ENCODE results near the gene SLC35B3. TPM values are rescaled to one million over a fixed set of nuclear protein-coding genes. Genes with fewer than 3 reads are reported as not detected.

Gene SLC35B3
- total RNA-seq, 4 donors from 2014 or later: 8.1 to 9.6 (median 8.8) TPM

GRCh38 chr6:8442150-8442549 is 6.8 kb upstream of the SLC35B3 start:
- no peaks in the 10 kb centered on the region for H3K9me3 ChIP-seq
- TF ChIP-seq CTCF (IDR thresholded peaks at IDR 0.05) (no peak), POLR2AphosphoS5 (IDR thresholded peaks at IDR 0.05) (no peak)
- no peak overlapping the region for H3K4me3 ChIP-seq
- no peaks in the 10 kb centered on the region for H3K4me1 ChIP-seq
- WGBS: 0% methylated on average over 1 of the region's 1 CpG
- no peaks in the 10 kb centered on the region for H3K36me3 ChIP-seq
- no peak for DNase-seq (ENCODE audit: low spot score in 2 of 2)
- H3K27me3 ChIP-seq: no peaks in the 10 kb centered on the region
- no peak overlapping the region for H3K27ac ChIP-seq

DNA sequence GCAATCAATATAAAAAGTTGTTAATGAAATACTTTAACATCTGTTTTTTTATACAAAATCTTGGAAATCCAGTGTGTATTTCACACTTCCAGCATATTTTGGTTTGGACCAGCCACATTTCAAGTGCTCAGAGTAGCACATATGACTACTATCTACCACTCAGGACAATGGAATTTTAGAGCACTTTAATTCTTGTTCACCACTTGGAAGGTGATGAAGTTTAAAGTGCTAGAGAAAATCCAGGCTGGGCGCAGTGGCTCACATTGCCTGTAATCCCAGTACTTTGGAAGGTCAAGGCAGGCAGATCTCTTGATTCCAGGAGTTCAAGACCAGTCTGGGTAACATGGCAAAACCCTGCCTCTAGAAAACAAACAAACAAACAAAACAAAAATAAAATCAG is 6.1 kb upstream of the SLC35B3 start:
- Histone ChIP-seq H3K36me3 (no peaks in the 10 kb centered on the region), H3K4me3 (no peak overlapping the region), H3K9me3 (no peaks in the 10 kb centered on the region), H3K27ac (no peak overlapping the region), H3K27me3 (no peaks in the 10 kb centered on the region), H3K4me1 (peaks cover 3% of the 10 kb centered on the region)
- 100% methylated on average over 1 of the region's 1 CpG for WGBS
- DNase-seq (ENCODE audit: low spot score in 2 of 2): no peak
- no peak for TF ChIP-seq EP300 (IDR thresholded peaks at IDR 0.05)
- no peak for TF ChIP-seq POLR2AphosphoS5 (IDR thresholded peaks at IDR 0.05)
- TF ChIP-seq CTCF (IDR thresholded peaks at IDR 0.05): no peak
- no peak for TF ChIP-seq POLR2A (IDR thresholded peaks at IDR 0.05)

- no peak for TF ChIP-seq CTCF (IDR thresholded peaks at IDR 0.05)
- no peak for TF ChIP-seq EP300 (IDR thresholded peaks at IDR 0.05)
- TF ChIP-seq POLR2A (IDR thresholded peaks at IDR 0.05): no peak
- TF ChIP-seq POLR2AphosphoS5 (IDR thresholded peaks at IDR 0.05): no peak
- Histone ChIP-seq H3K4me1 (peaks cover 13% of the 10 kb centered on the region), H3K27ac (no peak overlapping the region), H3K27me3 (no peaks in the 10 kb centered on the region), H3K9me3 (no peaks in the 10 kb centered on the region), H3K4me3 (no peak overlapping the region), H3K36me3 (no peaks in the 10 kb centered on the region)
- WGBS: 45% methylated on average over 2 of the region's 2 CpGs
- no peak for DNase-seq (ENCODE audit: low spot score in 2 of 2)
Observed at GRCh38 chr6:8439601-8440268, 4.4 kb upstream of the SLC35B3 start.

- 95% methylated on average over 1 of the region's 1 CpG for WGBS
- Histone ChIP-seq H3K9me3 (no peaks in the 10 kb centered on the region), H3K4me3 (no peak overlapping the region), H3K36me3 (no peaks in the 10 kb centered on the region), H3K27me3 (no peaks in the 10 kb centered on the region), H3K4me1 (peaks cover 29% of the 10 kb centered on the region), H3K27ac (no peak overlapping the region)
- TF ChIP-seq EP300 (IDR thresholded peaks at IDR 0.05) (no peak), CTCF (IDR thresholded peaks at IDR 0.05) (no peak), POLR2A (IDR thresholded peaks at IDR 0.05) (no peak)
- DNase-seq (ENCODE audit: low spot score in 2 of 2): no peak
Observed at GRCh38 chr6:8437813-8438212, 2.5 kb upstream of the SLC35B3 start.

DNA sequence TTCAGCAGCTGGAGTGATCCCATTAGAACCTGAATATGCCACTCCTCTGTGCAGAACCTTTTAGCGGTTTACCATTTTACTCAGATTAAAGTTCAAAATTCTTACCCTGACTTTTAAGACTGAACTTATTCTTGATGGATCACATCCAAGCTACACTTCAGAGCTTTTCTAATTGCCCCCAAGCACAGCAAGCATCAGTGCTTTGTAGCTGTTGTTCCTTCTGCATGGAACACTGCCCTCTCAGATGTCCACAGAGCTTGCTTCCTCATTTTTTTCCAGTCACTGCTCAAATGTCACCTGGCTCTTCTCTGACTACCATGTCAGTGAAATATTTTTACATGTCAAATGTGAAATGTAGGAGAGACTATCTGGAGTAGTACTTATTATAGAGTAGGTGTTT is 1.6 kb upstream of the SLC35B3 start:
- Histone ChIP-seq H3K27me3 (no peaks in the 10 kb centered on the region), H3K27ac (no peak overlapping the region), H3K36me3 (no peaks in the 10 kb centered on the region), H3K4me1 (peaks cover 34% of the 10 kb centered on the region), H3K9me3 (no peaks in the 10 kb centered on the region), H3K4me3 (no peak overlapping the region)
- 84% methylated on average over 1 of the region's 1 CpG for WGBS
- TF ChIP-seq POLR2AphosphoS5 (IDR thresholded peaks at IDR 0.05) (no peak), CTCF (IDR thresholded peaks at IDR 0.05) (no peak), POLR2A (IDR thresholded peaks at IDR 0.05) (no peak), EP300 (IDR thresholded peaks at IDR 0.05) (no peak)
- no peak for DNase-seq (ENCODE audit: low spot score in 2 of 2)

All from suprapubic skin (tissue), 4 donors.